ENCODE results near the gene BCAN. TPM values are rescaled to one million over a fixed set of nuclear protein-coding genes. Genes with fewer than 3 reads are reported as not detected.

The BCAN gene
- total RNA-seq, 1 donor, result not detected

DNA sequence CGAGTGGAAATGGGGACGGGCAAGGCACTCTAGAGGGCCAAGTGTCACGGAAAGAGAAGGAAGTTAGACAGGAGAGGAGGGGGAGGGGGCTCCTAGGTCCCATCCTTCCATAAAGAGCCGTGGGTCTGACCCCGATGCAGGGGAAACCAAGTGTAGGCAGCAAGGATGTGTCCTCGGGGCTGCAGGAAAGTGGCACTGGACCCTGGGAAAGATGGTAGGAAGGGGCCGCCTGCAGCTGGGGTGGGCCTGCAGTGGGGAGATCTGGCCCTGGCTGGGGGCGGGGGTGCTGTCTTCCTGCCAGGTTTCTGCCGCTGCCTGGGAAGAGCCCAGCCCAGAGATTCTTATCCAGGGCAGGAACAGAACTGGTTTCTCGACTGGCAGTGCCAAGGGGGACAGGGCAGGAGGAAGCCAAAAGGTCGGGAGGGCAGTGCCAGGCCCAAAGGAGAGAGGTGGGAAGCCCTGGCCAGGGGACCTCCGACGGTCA, 50.6 kb downstream of the BCAN start:
- TF ChIP-seq CTCF (IDR thresholded peaks at IDR 0.05; ENCODE audit: insufficient read depth, low read length), result no peak
- H3K4me3 ChIP-seq (ENCODE audit: low read depth, low read length), result no peak overlapping the region
- DNase-seq (ENCODE audit: low read depth), result no peak

DNA sequence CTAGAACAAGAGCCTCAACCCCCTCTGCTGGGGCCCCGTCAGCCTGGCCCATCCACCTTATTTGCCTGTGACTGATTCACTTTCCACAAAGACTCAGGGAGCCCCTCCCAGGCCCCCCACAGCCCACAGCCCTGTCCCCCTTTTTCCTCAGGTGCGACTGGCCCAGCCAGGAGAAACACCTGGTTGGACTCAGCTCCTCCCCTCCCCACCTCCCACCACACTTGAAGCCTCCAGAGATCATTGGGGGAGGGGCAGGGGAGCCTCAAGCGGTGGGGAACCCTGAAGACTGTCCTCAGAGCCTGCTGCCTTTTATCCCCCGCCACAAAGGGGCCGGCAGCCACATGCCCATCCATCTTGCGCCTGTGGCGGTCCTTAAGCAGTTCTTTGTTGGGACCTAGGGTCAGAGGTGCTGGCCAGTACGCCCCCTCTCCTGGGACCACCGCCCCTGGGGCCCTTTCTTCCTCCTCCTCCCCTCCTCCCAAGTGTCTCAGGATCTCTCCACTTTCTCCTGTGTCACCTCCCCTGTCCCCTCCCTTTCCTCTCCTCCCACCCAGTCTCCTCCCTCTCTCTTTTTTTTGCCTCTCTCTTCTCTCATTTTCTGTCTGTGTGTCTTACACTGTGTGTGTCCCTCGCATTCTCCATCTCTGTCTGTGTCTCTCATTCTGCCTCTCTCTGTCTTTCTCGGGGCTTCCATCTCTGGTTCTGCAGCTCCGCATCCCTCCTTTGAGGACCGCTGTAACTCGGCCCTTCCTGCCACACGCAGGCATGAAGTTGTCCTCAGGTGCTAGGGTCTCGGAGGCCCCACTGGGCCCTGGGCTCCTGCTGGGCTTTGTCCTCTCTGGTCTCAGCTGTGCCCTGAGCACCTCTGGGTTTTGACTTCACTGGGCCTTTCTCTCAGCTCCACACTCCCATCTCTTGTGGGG, 51.3 kb downstream of the BCAN start:
- no peak for DNase-seq (ENCODE audit: low read depth)
- no peak for TF ChIP-seq CTCF (IDR thresholded peaks at IDR 0.05; ENCODE audit: insufficient read depth, low read length)
- no peak overlapping the region for H3K4me3 ChIP-seq (ENCODE audit: low read depth, low read length)

GRCh38 chr1:156693848-156694689, 52.2 kb downstream of the BCAN start:
- H3K4me3 ChIP-seq (ENCODE audit: low read depth, low read length), result no peak overlapping the region
- DNase-seq (ENCODE audit: low read depth), result no peak
- no peak for TF ChIP-seq CTCF (IDR thresholded peaks at IDR 0.05; ENCODE audit: insufficient read depth, low read length)

DNA sequence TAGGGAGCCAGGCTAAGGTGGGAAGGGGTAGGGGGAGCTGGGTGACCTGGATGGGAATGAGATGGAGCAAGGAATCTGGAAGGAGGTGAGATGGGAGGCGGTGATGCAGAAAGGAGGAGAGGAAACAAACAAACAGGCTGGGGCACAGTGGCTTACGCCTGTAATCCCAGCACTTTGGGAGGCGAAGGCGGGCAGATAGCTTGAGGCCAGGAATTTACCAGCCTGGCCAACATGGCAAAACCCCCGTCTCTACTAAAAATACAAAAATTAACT, 52.7 kb downstream of the BCAN start:
- no peak for TF ChIP-seq CTCF (IDR thresholded peaks at IDR 0.05; ENCODE audit: insufficient read depth, low read length)
- DNase-seq (ENCODE audit: low read depth), result no peak
- no peak overlapping the region for H3K4me3 ChIP-seq (ENCODE audit: low read depth, low read length)

DNA sequence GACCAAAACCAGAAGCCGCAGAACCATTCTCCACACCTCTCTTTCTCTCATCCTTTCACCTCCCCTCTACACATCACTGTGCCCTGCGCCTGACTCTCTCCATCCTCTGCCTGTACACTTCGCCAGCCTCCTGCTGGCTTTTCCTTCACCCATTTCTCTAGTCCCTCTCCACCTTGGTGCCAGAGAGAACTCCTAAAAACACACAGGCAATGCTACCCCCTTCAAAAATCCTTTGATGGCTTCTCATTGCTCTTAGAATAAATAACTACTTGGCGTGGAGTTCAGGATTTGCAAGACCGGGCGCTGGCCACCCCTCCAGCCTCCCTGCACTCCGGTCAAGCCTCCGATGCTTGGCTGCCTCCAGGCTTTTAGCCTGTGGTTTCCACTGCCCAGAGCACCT, 54.8 kb downstream of the BCAN start:
- no peak overlapping the region for H3K4me3 ChIP-seq (ENCODE audit: low read depth, low read length)
- no peak for TF ChIP-seq CTCF (IDR thresholded peaks at IDR 0.05; ENCODE audit: insufficient read depth, low read length)
- no peak for DNase-seq (ENCODE audit: low read depth)

DNA sequence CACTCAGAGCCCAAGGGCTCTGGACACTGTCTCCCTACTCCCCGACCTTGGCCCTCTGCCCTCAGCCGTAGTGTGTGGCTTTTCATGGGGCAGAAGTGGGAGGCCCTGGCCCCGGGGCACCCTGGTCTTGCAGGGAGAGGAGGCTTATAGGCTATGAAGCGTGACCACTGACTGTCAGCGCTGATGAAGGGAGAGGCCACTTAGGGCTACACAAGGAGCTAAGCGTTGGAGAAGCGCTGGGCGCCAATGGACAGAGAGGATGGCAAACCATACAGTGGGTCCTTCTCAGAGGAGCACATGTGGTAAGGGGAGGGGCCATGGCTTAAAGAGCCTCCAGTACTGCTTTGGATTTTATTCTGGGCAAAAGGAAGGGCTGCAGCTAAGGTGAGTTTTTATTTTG, 55.6 kb downstream of the BCAN start:
- no peak overlapping the region for H3K4me3 ChIP-seq (ENCODE audit: low read depth, low read length)
- no peak for TF ChIP-seq CTCF (IDR thresholded peaks at IDR 0.05; ENCODE audit: insufficient read depth, low read length)
- no peak for DNase-seq (ENCODE audit: low read depth)
